NCI-H2107 treated with DMSO at 0.1 percent for 48 hours (cell line): ENCODE data around the gene NRP2.

Source experiments
- DNase-seq: peaks from one replicate; lab custom pipeline; 2025; ENCODE audit not compliant: unreplicated experiment; lab: John Stamatoyannopoulos, UW

The NRP2 gene, protein sequence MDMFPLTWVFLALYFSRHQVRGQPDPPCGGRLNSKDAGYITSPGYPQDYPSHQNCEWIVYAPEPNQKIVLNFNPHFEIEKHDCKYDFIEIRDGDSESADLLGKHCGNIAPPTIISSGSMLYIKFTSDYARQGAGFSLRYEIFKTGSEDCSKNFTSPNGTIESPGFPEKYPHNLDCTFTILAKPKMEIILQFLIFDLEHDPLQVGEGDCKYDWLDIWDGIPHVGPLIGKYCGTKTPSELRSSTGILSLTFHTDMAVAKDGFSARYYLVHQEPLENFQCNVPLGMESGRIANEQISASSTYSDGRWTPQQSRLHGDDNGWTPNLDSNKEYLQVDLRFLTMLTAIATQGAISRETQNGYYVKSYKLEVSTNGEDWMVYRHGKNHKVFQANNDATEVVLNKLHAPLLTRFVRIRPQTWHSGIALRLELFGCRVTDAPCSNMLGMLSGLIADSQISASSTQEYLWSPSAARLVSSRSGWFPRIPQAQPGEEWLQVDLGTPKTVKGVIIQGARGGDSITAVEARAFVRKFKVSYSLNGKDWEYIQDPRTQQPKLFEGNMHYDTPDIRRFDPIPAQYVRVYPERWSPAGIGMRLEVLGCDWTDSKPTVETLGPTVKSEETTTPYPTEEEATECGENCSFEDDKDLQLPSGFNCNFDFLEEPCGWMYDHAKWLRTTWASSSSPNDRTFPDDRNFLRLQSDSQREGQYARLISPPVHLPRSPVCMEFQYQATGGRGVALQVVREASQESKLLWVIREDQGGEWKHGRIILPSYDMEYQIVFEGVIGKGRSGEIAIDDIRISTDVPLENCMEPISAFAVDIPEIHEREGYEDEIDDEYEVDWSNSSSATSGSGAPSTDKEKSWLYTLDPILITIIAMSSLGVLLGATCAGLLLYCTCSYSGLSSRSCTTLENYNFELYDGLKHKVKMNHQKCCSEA

DNA sequence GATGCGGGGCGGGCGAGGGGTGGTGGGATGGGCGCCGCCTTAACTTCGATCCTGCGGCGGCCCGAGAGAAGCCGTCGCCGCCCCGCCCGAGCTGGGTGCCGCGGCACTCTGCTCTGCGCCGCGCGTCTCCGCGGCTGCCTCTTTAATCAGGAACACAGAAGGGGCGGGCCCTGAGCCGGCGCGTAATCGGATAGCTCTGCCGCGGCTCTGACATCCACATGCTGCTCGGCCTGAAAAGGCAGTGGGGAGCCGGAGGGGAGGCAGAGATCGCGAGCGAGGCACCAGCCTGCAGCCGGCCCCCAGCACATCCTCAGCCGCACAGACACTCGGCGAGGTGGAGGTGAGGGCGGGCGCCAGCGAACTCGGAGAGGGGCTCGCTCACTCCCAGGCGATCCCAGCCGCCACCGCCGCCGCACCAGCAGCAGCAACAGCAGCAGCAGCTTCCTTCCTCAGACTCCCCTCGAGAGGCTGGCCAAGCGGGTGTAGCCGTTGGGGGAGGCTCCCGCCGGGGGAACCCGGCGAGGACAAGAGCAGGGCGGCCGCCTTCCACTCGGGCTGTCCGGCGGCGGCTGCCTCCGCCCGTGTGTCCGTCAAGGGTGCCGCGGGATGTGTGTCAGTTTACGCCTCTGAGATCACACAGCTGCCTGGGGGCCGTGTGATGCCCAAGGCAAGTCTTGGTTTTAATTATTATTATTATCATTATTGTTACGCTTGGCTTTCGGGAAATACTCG lies at the start of gene NRP2:
Gene NRP2, plus strand, starts transcription at position 263 of the 732 bp plus-strand sequence. CDS start 790 bp downstream, outside the sequence.
- peak; percentile 62 for DNase-seq

DNA sequence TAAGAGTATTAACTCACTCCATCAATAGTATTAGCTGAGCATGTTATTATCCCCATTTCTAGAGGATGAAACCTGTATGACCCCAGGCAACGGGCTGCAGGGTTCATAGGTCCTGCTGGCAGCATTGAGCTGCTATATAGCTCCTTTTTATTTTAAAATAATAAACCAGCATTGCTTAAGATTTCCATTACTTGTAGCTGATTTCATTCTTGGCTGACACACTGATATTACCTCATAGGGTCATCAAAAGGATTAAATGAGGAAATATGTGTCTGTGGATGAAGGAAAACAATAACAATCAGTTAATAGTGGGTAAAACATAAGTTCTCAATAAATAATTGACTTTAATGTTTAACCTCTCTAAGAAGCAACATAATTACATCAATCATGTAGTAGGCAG lies 48.3 kb upstream of the NRP2 start:
- no peak for DNase-seq

DNA sequence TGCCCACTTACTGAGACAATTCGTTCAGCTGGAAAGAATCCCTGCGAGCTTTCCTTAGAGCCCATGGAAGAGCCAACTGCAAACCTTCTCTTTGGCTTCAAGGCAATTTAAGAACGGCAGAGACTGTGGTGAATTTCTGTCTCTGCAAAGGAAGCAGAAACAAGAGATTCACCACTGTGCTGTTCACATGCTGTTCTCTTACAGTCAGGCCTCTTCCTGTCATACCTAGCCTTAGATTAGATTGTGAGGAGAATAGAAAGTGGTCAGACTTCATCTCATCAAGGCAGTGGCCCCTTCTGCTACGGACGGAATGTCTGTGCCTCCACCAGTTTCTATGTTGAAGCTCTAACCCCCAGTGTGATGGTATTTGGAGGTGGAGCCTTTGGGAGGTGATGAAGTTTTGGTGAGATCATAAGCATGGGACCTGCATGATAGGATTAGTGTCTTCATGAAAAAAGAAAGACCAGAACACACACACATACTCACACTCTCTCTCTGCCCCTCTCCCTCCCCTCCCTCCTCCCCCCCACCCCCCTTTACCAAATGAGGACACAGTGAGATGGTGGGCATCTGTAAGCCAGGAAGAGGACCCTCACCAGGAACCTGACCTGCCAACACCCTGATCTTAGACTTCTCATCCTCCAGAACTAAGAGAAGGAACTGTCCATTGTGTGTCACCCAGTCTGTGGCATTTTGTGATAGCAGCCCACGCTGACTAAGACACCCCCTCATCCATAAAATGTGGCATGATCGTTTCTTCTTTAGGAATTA lies 45.6 kb upstream of the NRP2 start:
- no peak for DNase-seq

DNA sequence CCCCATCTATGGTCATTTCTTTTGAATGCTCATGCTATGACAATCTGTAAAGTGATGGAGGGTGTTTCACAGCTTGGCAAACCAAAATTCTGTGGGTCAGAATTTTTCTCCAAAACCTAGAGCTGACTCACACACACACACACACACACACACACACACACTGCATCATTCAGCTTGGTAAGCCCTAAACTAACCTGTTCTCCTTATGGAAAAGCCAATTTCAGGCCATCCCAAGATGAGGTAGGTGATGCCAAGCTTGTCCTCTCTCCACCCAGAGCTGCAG lies 45.0 kb upstream of the NRP2 start:
- no peak for DNase-seq

DNA sequence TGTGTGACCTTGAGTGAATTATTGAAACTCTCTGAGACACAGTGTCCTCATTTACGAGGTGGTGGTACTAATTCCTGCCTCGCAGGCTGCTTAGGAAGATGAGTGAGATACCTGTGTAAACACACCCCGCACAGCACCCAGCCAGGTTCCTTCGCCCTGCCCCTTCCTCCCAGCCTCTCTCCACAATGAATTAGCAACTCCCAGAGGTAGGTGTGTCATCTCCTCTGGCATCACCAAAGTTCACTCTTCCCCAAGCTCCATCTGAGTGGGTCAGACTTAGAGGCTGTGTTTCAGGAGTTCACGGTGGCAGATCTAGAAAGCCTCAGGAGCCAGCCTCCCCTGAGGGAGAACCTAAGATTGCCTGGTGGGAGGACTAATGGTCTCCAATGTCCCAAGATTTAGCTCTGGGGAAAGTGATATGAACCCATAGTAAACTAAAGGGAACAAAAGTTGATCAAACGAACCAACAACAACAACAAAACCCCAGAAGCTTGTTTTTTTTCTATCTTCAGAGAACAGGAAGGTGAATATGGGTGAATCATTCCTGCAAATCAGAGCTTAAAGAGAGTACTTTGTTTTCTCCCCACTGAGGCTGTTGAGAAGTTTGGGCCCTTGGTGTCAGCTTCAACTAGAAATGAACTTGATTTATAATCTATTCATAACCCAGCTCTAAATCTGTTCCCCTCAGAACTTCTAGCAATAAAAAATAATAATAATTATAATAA lies 44.4 kb upstream of the NRP2 start:
- DNase-seq = no peak

DNA sequence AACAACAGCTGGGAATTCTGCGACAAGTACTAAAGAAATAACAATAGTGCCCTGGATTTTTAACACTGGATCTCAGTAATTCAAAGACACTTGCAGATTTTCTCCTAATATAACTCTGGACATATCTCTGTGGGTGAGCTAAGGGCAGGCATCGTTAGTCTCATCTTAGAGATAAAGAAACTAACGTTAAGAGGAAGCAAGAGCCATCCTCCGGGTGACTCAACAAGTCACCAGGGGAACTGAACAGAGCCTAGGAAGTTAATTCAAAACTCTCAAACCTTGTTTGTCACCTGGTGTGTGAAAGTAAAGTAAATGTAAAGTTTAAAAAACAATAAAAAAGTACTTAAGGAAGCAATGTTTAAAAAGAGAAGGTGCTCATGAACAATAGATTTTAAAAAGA lies 41.6 kb upstream of the NRP2 start:
- no peak for DNase-seq

DNA sequence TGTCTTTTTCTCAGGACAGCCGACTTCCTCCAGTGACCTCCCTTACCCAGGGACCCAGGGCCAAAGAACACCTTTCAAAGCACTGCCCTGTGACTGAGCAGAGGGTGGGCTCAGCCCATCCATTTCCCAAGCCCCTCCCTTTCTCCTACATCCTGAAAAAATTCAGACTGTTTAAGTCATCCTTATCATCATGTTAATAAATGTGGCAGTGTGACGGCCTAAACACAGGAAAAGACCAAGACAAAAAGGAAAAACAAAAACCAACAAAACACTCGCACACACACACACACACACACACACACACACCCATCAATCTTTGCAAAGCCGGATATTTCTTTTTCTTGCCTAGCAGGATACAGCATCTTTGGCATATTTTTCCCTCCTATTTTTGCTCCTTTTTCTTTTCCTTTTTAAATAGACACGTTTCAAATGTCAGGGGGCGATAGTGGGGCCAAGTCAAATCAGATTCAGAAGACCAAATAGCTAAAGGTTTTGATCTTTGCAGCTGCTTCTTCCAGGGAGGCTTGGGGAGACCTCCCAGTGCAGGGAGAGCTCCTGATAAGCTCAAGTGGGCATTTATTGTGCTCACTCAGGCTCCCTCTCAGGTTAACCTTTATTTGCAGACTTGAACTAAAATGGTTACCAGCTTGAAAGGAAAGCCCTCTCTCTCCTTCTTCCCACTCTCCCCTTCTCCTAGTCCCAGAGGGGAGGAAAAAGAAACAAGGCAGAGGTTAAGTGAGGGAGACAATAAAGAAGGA lies 39.5 kb upstream of the NRP2 start:
- no peak for DNase-seq

DNA sequence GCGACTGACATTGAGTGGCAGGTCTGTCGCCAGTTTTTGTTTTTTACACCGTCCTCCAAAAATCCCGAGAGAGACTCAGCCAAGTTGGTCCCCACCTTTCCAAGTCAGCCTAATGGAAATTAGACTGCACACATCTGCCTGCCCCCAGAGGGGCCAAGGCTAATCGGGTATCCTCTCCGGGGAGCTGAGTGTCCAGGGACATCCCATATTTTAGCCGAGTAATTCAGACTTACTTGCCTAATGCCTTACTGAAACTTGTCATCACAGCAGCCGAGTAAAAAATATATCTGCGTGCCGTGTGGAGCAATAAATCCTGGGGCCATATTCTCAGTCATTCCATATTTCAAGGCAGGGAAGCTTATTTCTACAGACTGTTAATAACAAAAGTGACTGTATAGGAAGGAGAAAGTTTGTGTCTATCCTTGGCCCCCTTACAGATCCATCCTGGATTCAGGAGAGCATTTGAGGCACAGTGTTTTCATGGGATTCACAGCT lies 38.9 kb upstream of the NRP2 start:
- no peak for DNase-seq

DNA sequence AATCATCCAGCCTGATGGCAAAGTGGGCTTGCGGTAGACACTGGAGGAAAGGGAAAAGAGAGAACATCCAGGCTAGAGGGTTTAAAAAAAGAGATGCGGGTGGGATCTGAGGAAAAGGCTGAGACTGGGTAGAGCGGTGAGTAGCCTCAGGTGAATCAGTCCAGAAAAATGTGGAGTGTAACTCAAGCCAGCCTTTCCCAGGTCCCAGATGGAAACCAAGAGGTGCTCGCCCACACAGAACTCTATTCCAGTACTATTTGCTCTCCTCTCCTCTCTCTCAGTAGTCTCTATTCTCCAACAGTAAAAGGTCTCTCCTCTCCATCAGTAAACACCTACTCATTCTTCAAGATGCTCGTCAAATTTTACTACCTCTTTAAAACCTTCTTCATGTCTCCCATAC lies 38.3 kb upstream of the NRP2 start:
- DNase-seq = no peak

DNA sequence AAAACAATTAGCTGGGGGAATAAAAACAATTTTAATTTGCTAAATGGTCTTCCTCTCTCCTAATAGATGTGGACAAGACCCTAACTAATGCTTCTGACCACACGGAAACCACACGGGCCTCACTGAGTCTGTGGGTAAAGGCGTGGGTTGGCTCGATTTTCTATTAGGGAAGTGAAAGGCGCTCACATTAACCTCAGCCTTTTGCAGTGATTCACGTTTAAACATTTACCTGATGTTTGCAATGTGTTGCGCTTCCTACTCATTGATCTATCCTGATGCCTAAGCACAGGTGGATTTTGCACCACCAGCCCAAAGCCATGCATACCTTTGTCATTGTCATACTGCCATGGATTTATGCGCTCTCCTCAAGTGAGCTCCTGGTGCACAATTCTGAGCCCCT lies 35.6 kb upstream of the NRP2 start:
- no peak for DNase-seq

DNA sequence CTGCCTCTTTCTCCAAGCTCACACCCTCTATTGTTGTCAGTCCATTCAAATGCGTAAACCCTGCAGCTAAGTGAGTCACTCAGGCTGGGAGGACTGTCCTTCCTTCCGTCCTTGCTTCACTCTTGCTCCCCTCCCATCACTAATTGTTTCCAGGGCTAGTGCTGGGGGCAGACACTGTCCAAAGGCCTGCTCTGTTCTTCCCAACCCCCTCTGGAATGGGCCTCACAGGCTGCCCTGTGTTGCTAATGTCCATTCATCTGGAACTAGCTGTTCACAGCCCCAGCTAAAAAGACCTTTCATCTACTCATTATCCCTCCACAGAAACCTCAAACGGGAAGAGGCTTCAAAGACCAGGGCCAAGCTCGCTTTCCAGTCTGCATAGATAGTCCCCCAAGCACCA lies 31.9 kb upstream of the NRP2 start:
- no peak for DNase-seq

DNA sequence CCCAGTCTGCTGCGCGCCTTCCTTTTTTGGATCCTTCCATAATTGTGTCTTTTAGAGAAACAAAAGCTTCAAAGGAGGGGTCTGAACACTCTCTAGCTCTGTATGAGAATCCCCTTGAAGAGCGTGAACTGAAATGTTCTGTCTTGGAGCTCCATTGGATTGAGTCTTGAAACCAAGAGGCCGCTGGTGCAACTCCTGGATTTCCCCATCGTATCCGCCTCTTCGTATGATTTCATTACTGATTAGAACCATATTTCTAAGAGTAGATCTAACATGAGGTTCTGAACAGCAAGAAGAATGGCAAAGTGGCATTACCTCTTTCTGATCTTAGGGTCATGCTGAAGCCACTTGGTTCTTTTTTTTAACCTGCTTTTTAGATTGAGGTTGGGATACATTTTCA lies 31.4 kb upstream of the NRP2 start:
- DNase-seq = no peak

DNA sequence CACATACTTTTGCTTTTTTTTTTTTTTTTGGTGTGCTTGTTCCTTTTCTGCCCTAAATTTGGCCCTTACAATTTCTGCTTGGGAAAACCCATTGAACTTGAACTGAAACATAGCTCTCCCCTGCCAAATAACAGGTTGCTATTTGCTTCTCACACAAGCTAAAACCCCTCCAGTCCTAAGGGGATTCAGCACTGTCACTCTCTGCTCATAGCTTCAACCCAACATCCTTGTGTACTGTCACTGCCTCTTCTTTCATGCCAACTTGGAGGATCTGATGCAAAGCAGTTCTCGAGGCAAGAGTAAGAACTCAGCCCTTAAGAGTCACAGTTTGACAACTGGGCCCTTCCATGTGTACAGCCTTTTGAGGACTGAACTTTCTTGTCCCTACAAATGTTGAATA lies 30.6 kb upstream of the NRP2 start:
- DNase-seq = no peak

DNA sequence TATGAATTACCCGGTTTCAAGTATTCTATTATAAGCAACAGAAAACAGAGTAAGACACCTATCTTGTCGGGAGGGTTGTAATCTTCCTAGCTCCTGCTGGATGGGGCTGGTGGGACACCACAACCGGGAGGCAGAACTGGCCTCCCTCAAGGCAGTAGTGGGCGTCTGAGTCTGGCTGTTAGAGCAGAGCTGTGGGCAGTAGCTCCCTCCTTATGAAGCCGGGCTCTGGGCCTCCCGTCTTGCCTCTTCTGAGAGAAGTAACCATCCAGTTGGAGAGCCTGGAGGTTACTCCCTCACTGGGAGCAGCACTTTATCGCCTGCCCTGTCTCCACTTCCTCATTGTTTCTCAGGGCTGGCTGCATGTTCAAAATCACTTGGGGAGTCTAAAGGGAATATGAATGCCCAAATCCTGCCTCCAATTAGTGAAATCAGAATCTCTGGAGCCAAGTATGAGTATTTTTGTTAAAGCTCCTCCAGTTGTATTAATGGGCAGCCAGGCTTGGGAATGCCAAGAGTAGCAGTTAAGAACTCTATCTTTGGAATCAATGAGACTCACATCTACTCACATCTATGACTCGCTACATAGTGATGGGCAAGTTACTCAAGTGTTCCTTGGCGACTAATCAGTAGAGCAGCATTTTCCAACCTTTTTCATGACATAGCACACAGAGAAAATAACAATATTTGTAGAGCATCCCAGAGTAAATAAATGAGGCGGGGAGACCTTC lies 27.3 kb upstream of the NRP2 start:
- DNase-seq = no peak

DNA sequence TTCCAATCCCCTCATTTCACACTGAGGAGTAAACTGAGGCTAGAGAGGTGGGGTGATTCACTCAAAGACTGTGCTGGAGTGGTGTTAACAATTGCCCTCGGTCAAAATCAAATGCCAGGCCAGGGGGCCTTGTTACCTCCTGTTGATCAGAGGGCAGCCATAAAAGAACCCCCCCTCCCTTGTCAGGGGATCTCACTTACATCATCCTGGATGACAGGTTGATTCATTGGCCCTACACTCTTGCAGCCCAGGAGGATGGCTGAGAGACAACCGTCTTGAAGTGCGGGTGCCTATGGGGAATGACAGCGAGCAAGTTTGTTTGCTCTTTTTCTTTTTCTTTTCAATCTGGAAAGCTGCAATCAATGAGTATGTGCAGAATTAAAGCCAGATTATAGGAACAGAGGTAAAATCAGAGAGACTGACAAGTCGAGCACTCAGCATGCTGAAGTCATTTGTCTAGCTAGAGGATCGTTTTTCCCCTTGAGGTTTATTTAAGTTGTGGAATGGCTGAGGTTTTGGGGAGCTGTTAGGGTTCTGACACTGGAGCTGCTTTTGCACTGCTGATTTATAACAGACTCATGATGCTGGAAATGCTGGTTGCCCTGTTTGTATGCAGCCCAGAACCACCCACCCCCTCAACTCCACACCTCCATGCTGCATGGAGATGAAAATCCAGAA lies 26.4 kb upstream of the NRP2 start:
- no peak for DNase-seq

DNA sequence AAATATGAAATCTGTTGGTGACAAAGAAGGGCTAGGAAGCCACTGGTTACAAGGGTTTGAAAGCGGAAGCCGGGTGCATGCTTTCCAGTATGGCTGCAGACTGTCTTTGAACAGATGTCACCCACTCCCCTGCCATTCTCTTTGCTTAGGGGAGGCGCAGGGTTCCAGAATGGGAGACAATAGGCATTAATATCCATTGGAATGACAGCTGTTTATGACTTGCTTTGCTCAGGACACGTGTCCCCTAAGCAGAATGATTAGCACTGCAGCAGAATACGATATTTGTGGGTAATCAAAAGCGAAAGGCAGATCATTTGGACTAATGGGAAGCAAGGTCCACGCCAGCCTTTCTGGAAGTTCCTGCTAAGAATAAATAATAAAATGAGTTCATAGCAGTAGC lies 25.8 kb upstream of the NRP2 start:
- DNase-seq = no peak

DNA sequence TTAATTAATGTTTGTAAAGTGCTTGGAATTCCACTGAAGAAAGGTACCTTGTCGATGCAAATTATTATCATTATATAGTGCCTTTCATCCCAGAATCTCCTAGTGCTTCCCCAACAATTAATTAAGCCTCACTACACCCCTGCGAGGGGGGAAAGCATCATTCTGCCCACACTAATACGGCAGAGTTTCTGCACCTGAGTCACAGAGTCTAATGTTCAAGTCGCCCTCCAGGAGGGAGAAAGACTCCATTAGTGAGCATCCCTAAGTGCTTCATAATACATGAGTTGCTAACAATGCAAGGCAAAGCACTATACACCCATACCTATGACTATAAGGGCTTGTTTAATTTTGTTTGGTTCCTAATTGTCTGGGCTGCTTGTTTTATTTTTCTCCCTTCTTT lies 25.4 kb upstream of the NRP2 start:
- no peak for DNase-seq

DNA sequence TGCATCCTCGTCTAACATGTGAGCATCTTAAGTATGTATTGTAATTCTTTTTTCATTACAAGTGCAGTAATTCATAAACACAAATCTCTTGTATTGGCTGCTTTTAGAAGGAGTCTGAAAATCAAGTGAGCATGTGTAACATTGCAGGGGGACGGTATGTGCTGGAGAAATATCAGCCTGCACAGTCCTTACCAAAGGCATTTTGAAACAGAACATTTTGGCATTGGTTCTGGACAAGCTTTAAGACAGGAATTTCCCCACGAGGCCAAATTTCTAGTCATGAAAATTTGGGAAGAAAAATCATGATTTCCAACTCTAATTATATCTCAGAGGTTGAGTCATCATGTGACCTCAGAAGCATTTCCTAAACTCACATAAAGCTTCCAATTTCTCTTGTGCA lies 24.7 kb upstream of the NRP2 start:
- DNase-seq = no peak
